ENCODE results near the gene SMLR1. TPM values are rescaled to one million over a fixed set of nuclear protein-coding genes. Genes with fewer than 3 reads are reported as not detected.
A peak's percentile ranks its signal among the peaks of the same experiment; 100 is the strongest.

The SMLR1 gene
- total RNA-seq, 2 experiments from 2014 or later, result not detected

DNA sequence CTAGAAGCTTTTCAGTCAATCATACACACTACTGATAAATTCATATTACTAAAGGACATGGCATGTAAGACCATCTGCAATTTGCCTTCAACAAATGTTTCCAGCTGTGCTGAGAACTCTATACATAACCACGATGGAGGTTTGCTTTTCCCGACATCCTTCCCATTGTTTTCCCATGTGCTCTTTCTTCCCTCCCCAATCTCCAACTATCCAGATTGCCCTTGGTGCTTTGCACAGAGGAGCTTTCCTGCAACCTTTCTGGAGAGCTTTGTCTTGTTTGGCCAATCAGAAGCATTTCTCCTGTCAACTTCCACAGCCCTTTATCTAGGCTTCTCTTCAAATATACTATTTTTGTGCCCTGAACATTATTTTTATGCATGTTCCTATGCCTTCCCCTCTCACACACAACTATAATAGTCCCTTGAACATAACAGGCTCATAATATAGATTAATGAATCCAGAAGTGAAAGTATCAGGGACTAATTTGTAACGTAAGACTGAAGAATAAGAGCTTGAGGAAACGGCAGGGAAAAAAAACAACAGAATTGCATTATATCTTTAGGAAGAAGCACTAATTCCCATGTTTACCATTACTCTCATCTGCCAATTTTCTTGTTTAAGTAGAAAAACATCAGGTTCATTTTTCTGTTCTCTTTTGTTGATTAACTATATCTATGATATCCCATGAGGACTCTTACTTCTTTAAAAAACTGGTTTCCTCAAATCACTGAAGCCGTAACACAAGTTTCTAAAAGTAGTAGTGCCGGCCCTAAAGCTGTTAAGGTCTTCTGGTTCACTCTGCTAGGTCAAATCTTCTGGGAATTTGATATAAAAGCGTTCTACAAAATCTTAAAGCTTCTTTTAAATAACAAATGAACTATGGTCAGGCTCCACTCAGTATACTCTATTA is 20.1 kb downstream of the SMLR1 start:
- H3K27me3 ChIP-seq (ENCODE audit: control insufficient read depth in 1 of 2, insufficient read depth in 2 of 2, low read length in 2 of 2), result no peaks in the 10 kb centered on the region
- H3K4me1 ChIP-seq (ENCODE audit: insufficient read depth, low read length), result peaks cover 4% of the 10 kb centered on the region
- Mint-ChIP-seq H3K4me3 (no peak overlapping the region), H3K9me3 (no peaks in the 10 kb centered on the region), H3K27ac (no peak overlapping the region), H3K4me1 (ENCODE audit: low read depth) (peaks cover 7% of the 10 kb centered on the region), H3K27me3 (no peaks in the 10 kb centered on the region), H3K36me3 (ENCODE audit: low read depth) (no peaks in the 10 kb centered on the region)
- POLR2A ChIA-PET, result no interaction called here
- H3K27ac ChIP-seq (ENCODE audit: low read depth in 1 of 2, low read length in 2 of 2), result no peak overlapping the region
- H3K9me3 ChIP-seq (ENCODE audit: control insufficient read depth in 1 of 2, insufficient read depth in 1 of 2, low read length in 2 of 2), result no peaks in the 10 kb centered on the region
- intact Hi-C loops (cut with DNase I, micrococcal nuclease), result loop anchor here in 1 of 2 experiments (10.0 kb wide), 1 partner anchor 772 kb away; no protein-coding TSS in a partner anchor
- no peak for DNase-seq
- no peaks in the 10 kb centered on the region for H3K36me3 ChIP-seq (ENCODE audit: insufficient read depth, low read length)
- CTCF ChIA-PET, result no interaction called here
- no peak for ATAC-seq (ENCODE audit: poor library complexity)
- H3K4me3 ChIP-seq (ENCODE audit: low read length), result no peak overlapping the region
- TF ChIP-seq, protein P1, sequence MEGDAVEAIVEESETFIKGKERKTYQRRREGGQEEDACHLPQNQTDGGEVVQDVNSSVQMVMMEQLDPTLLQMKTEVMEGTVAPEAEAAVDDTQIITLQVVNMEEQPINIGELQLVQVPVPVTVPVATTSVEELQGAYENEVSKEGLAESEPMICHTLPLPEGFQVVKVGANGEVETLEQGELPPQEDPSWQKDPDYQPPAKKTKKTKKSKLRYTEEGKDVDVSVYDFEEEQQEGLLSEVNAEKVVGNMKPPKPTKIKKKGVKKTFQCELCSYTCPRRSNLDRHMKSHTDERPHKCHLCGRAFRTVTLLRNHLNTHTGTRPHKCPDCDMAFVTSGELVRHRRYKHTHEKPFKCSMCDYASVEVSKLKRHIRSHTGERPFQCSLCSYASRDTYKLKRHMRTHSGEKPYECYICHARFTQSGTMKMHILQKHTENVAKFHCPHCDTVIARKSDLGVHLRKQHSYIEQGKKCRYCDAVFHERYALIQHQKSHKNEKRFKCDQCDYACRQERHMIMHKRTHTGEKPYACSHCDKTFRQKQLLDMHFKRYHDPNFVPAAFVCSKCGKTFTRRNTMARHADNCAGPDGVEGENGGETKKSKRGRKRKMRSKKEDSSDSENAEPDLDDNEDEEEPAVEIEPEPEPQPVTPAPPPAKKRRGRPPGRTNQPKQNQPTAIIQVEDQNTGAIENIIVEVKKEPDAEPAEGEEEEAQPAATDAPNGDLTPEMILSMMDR (IDR thresholded peaks at IDR 0.05), result no peak

DNA sequence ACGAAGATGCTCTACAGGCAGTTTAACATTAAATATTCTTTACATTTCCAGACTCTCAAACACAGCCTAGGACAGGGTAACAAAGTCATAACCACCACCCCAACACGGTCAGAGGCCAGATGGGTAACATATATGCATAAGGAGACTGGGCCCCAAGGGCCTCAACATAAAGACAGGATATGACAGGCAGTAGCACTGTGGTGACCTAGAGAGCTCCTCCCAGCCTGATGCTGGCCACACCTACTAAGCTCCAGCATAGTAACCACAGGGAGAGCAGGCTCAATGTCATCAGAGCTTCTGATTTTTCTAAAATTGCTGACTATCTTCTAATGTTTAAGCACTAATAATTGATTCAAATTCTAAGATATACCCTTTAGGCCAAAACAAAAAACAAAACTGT is 21.7 kb downstream of the SMLR1 start:
- ChIA-PET CTCF (no interaction called here), POLR2A (no interaction called here)
- H3K4me3 Mint-ChIP-seq, result no peak overlapping the region
- peak; percentile 91 for ATAC-seq (ENCODE audit: poor library complexity)
- Histone ChIP-seq H3K27me3 (ENCODE audit: control insufficient read depth in 1 of 2, insufficient read depth in 2 of 2, low read length in 2 of 2) (no peaks in the 10 kb centered on the region), H3K4me3 (ENCODE audit: low read length) (no peak overlapping the region), H3K36me3 (ENCODE audit: insufficient read depth, low read length) (no peaks in the 10 kb centered on the region), H3K4me1 (ENCODE audit: insufficient read depth, low read length) (peaks cover 4% of the 10 kb centered on the region), H3K27ac (ENCODE audit: low read depth in 1 of 2, low read length in 2 of 2) (no peak overlapping the region), H3K9me3 (ENCODE audit: control insufficient read depth in 1 of 2, insufficient read depth in 1 of 2, low read length in 2 of 2) (no peaks in the 10 kb centered on the region)
- H3K27ac Mint-ChIP-seq, result no peak overlapping the region
- H3K4me1 Mint-ChIP-seq (ENCODE audit: low read depth), result peaks cover 7% of the 10 kb centered on the region
- TF ChIP-seq, protein P1 (IDR thresholded peaks at IDR 0.05), result no peak
- no peaks in the 10 kb centered on the region for H3K27me3 Mint-ChIP-seq
- DNase-seq, result peak in 6 of 14 experiments; percentile 3 to 42 (median 14)
- intact Hi-C loops (cut with DNase I, micrococcal nuclease), result loop anchor here in 1 of 2 experiments (10.0 kb wide), 1 partner anchor 774 kb away; no protein-coding TSS in a partner anchor
- no peaks in the 10 kb centered on the region for H3K9me3 Mint-ChIP-seq
- no peaks in the 10 kb centered on the region for H3K36me3 Mint-ChIP-seq (ENCODE audit: low read depth)

DNA sequence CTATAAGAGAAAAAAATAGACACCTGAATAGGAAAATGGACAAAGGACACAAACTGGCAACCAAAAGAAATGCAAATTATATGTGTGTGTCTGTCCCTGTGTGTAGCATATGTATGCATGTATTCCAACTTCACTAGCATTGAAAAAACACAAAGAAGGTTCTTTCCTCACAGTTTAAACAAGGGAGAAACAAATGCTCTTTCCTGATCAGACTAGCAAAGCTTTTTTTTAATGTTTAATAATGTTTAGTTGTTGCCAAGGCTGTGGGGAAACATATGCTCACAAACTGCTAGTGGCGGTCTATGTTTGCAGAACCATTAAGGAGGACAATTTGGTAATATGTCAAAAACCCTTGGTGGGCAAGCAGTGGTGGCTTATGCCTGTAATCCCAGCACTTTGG is 22.4 kb downstream of the SMLR1 start:
- H3K9me3 Mint-ChIP-seq, result no peaks in the 10 kb centered on the region
- no peaks in the 10 kb centered on the region for H3K27me3 Mint-ChIP-seq
- Histone ChIP-seq H3K4me3 (ENCODE audit: low read length) (no peak overlapping the region), H3K9me3 (ENCODE audit: control insufficient read depth in 1 of 2, insufficient read depth in 1 of 2, low read length in 2 of 2) (no peaks in the 10 kb centered on the region), H3K4me1 (ENCODE audit: insufficient read depth, low read length) (peaks cover 4% of the 10 kb centered on the region), H3K36me3 (ENCODE audit: insufficient read depth, low read length) (no peaks in the 10 kb centered on the region), H3K27ac (ENCODE audit: low read depth in 1 of 2, low read length in 2 of 2) (no peak overlapping the region), H3K27me3 (ENCODE audit: control insufficient read depth in 1 of 2, insufficient read depth in 2 of 2, low read length in 2 of 2) (no peaks in the 10 kb centered on the region)
- DNase-seq (no peak), ATAC-seq (ENCODE audit: poor library complexity) (no peak)
- H3K4me3 Mint-ChIP-seq, result no peak overlapping the region
- H3K36me3 Mint-ChIP-seq (ENCODE audit: low read depth), result no peaks in the 10 kb centered on the region
- no peak overlapping the region for H3K27ac Mint-ChIP-seq
- peaks cover 7% of the 10 kb centered on the region for H3K4me1 Mint-ChIP-seq (ENCODE audit: low read depth)
- ChIA-PET CTCF (no interaction called here), POLR2A (no interaction called here)
- intact Hi-C loops (cut with DNase I, micrococcal nuclease), result loop anchor here in 1 of 2 experiments (10.0 kb wide), 1 partner anchor 775 kb away; no protein-coding TSS in a partner anchor
- TF ChIP-seq, protein P1 (IDR thresholded peaks at IDR 0.05), result no peak

Data from CD4-positive, alpha-beta T cell (primary cell).